Mesenchymal stem cell (in vitro differentiated cells and primary cell): ENCODE data around the gene NDST1.

Experiments
- DNase-seq: peaks from one replicate; pipeline ENCODE4 v3.0.0-alpha.2; 2013
- H2AFZ ChIP-seq: one replicate; pipeline ENCODE4 v1.6.1; 2013; ENCODE audit warnings: low read depth, mild to moderate bottlenecking, control low read depth, inconsistent platforms, low read length, moderate library complexity
- H2AK5ac ChIP-seq: 2 replicates; pipeline ENCODE4 v1.6.1; 2013; ENCODE audit warnings: low read length, moderate library complexity, mild to moderate bottlenecking, inconsistent platforms; ENCODE audit not compliant: severe bottlenecking
- H2BK120ac ChIP-seq: one replicate; pipeline ENCODE4 v1.6.1; 2013; ENCODE audit warnings: low read depth, mild to moderate bottlenecking, inconsistent platforms, low read length, moderate library complexity
- H2BK12ac ChIP-seq, 2 experiments: one replicate each; pipeline ENCODE4 v1.6.1; 2013; ENCODE audit warnings: inconsistent platforms in 2 of 2, low read length in 2 of 2, mild to moderate bottlenecking in 2 of 2, moderate library complexity in 2 of 2, control low read depth in 1 of 2
- H2BK15ac ChIP-seq: one replicate; pipeline ENCODE4 v1.6.1; 2013; ENCODE audit warnings: mild to moderate bottlenecking, low read depth, inconsistent platforms; ENCODE audit not compliant: poor library complexity, severe bottlenecking
- H2BK5ac ChIP-seq: 2 replicates; pipeline ENCODE4 v1.6.1; 2013; ENCODE audit warnings: low read depth, mild to moderate bottlenecking, low read length, control low read depth, inconsistent platforms; ENCODE audit not compliant: poor library complexity, severe bottlenecking
- H3K14ac ChIP-seq, 2 experiments: one replicate each; pipeline ENCODE4 v1.6.1; 2013; ENCODE audit warnings: inconsistent platforms in 2 of 2, low read length in 2 of 2, control low read depth in 1 of 2, mild to moderate bottlenecking in 1 of 2, moderate library complexity in 1 of 2
- H3K18ac ChIP-seq, 2 experiments: one replicate each; pipeline ENCODE4 v1.6.1; 2013; ENCODE audit warnings: inconsistent platforms in 2 of 2, low read length in 2 of 2, control low read depth in 1 of 2, low read depth in 1 of 2, mild to moderate bottlenecking in 1 of 2
- H3K23ac ChIP-seq, 2 experiments: one replicate each; pipeline ENCODE4 v1.6.1; 2013; ENCODE audit warnings: inconsistent platforms in 2 of 2, low read length in 2 of 2, mild to moderate bottlenecking in 2 of 2, moderate library complexity in 2 of 2, control low read depth in 1 of 2
- H3K27ac ChIP-seq: 2 replicates; pipeline ENCODE4 v1.5.1; 2013; ENCODE audit warnings: mild to moderate bottlenecking, moderate library complexity, low read length, control low read depth, inconsistent platforms; ENCODE audit not compliant: poor library complexity, severe bottlenecking
- H3K27me3 ChIP-seq, 2 experiments: 2 replicates each; pipeline versions ENCODE4 v1.6.1 to v1.7.0; 2013; ENCODE audit warnings: low read length in 2 of 2, mild to moderate bottlenecking in 2 of 2, moderate library complexity in 2 of 2, control low read depth in 1 of 2, inconsistent platforms in 1 of 2; ENCODE audit not compliant: control insufficient read depth in 1 of 2, insufficient read depth in 1 of 2
- H3K36me3 ChIP-seq, 2 experiments: 2 replicates each; pipeline versions ENCODE4 v1.6.1 to v1.7.0; 2013; ENCODE audit warnings: low read length in 2 of 2, control low read depth in 1 of 2, inconsistent platforms in 1 of 2, low read depth in 1 of 2, mild to moderate bottlenecking in 1 of 2; ENCODE audit not compliant: insufficient read depth in 2 of 2, control insufficient read depth in 1 of 2
- H3K4ac ChIP-seq, 2 experiments: one replicate each; pipeline ENCODE4 v1.6.1; 2013; ENCODE audit warnings: inconsistent platforms in 2 of 2, low read length in 2 of 2, mild to moderate bottlenecking in 2 of 2, moderate library complexity in 2 of 2, control low read depth in 1 of 2, low read depth in 1 of 2
- H3K4me1 ChIP-seq: 2 replicates; pipeline ENCODE4 v1.6.1; 2013; ENCODE audit warnings: low read depth, low read length, control low read depth; ENCODE audit not compliant: control insufficient read depth, insufficient read depth
- H3K4me2 ChIP-seq: 2 replicates; pipeline ENCODE4 v1.6.1; 2013; ENCODE audit warnings: low read length, mild to moderate bottlenecking, inconsistent platforms; ENCODE audit not compliant: poor library complexity, severe bottlenecking
- H3K4me3 ChIP-seq, 2 experiments: 2 replicates each; pipeline versions ENCODE4 v1.5.1 to v1.7.0; 2013; ENCODE audit warnings: low read length in 2 of 2, mild to moderate bottlenecking in 2 of 2, control low read depth in 1 of 2, low read depth in 1 of 2; ENCODE audit not compliant: insufficient read depth in 1 of 2
- H3K79me1 ChIP-seq: replicated peaks from 2 replicates; pipeline ENCODE4 v1.6.1; 2013; ENCODE audit warnings: mild to moderate bottlenecking, control low read depth, low read length, inconsistent platforms; ENCODE audit not compliant: poor library complexity, severe bottlenecking
- H3K9ac ChIP-seq: 2 replicates; pipeline ENCODE4 v1.7.0; 2013; ENCODE audit warnings: mild to moderate bottlenecking, low read length, moderate library complexity
- H3K9me3 ChIP-seq: 2 replicates; pipeline ENCODE4 v1.7.0; 2013; ENCODE audit warnings: mild to moderate bottlenecking, low read length; ENCODE audit not compliant: control insufficient read depth
- H4K8ac ChIP-seq: one replicate; pipeline ENCODE4 v1.6.1; 2013; ENCODE audit warnings: inconsistent platforms, mild to moderate bottlenecking, low read length, moderate library complexity
- H4K91ac ChIP-seq: one replicate; pipeline ENCODE4 v1.6.1; 2013; ENCODE audit warnings: mild to moderate bottlenecking, low read length, inconsistent platforms
- WGBS: methylation state at CpG from one replicate; pipeline ENCODE4 v1.1.7; 2013; ENCODE audit warnings: mixed read lengths; 5-methylcytosine and 5-hydroxymethylcytosine counted together

The NDST1 gene

DNA sequence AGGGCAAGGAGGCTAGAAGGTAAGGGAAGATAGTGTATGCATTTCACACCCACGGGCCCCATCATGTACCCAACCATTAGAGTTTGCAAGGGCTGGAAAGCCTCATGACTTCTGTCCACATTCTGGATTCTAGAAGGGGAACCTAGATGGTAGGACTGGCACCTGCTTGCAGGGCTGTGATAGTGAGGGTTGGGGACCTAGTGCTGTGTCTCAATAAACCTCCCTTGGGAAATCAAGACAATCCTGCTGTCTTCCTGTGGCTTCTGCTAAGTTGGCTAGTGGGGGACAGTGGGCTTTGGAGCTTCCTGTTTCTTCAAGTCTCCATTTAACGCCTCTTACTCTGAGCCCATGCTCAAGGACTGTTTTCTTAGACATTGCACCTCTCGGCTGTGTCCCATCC lies 88.9 kb downstream of the NDST1 start:
- H3K4me1 ChIP-seq = peaks cover 13% of the 10 kb centered on the region
- WGBS = 100% methylated on average over 2 of the region's 3 CpGs

DNA sequence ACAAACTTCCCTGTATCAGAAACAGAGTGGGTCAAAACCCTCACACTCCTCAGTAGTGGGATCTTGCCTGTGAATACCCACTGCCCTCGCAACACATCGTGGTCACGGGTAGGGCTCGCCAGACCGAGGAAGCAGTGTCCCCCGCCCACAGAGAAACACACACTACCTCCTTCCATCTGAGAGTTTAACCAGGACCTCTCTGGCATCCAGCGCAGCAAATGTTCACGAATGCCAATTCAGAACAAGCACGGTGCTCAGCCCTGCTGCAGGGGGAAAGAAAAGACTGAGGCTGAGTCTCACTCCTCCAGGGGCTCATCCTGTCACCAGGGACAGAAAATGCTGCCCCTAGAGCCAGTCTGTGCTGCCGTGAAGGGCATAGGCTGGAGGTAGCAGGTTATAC lies 90.1 kb downstream of the NDST1 start:
- H2AK5ac ChIP-seq = no peak overlapping the region
- H3K79me1 ChIP-seq = no peaks in the 10 kb centered on the region
- peak overlapping the region; percentile 15 to 69 for H2BK12ac ChIP-seq
- no peaks in the 10 kb centered on the region for H3K36me3 ChIP-seq
- no peak overlapping the region for H2AFZ ChIP-seq
- no peak overlapping the region for H3K14ac ChIP-seq
- H4K8ac ChIP-seq = no peak overlapping the region
- no peak overlapping the region for H3K9ac ChIP-seq
- H3K4me2 ChIP-seq = no peak overlapping the region
- H3K27ac ChIP-seq = no peak overlapping the region
- no peak overlapping the region for H2BK120ac ChIP-seq
- WGBS = 83% methylated on average over 10 of the region's 10 CpGs
- H3K23ac ChIP-seq = no peak overlapping the region
- H3K27me3 ChIP-seq = peaks cover 0 to 22% of the 10 kb centered on the region in 2 experiments
- no peak overlapping the region for H2BK5ac ChIP-seq
- no peak overlapping the region for H3K4ac ChIP-seq
- H3K9me3 ChIP-seq = no peaks in the 10 kb centered on the region
- no peak overlapping the region for H4K91ac ChIP-seq
- H2BK15ac ChIP-seq = no peak overlapping the region
- H3K4me1 ChIP-seq = peaks cover 13% of the 10 kb centered on the region
- no peak for DNase-seq
- peak overlapping the region in 1 of 2 experiments; percentile 53 for H3K18ac ChIP-seq
- H3K4me3 ChIP-seq = no peak overlapping the region

More for the DNA sequence above, 88.9 kb downstream of the NDST1 start:
- H2BK12ac ChIP-seq = no peak overlapping the region
- H2BK120ac ChIP-seq = no peak overlapping the region
- H3K9ac ChIP-seq = no peak overlapping the region
- no peak overlapping the region for H3K4me3 ChIP-seq
- no peaks in the 10 kb centered on the region for H3K79me1 ChIP-seq
- no peak overlapping the region for H4K8ac ChIP-seq
- H3K36me3 ChIP-seq = no peaks in the 10 kb centered on the region
- H3K23ac ChIP-seq = no peak overlapping the region
- no peak overlapping the region for H2AFZ ChIP-seq
- H3K18ac ChIP-seq = no peak overlapping the region
- H3K14ac ChIP-seq = no peak overlapping the region
- H2AK5ac ChIP-seq = no peak overlapping the region
- peaks cover 0 to 30% of the 10 kb centered on the region in 2 experiments for H3K27me3 ChIP-seq
- H3K27ac ChIP-seq = no peak overlapping the region
- H2BK5ac ChIP-seq = no peak overlapping the region
- H2BK15ac ChIP-seq = peak overlapping the region; percentile 12
- H3K9me3 ChIP-seq = no peaks in the 10 kb centered on the region
- no peak overlapping the region for H4K91ac ChIP-seq
- H3K4ac ChIP-seq = no peak overlapping the region
- H3K4me2 ChIP-seq = no peak overlapping the region
- DNase-seq = no peak

DNA sequence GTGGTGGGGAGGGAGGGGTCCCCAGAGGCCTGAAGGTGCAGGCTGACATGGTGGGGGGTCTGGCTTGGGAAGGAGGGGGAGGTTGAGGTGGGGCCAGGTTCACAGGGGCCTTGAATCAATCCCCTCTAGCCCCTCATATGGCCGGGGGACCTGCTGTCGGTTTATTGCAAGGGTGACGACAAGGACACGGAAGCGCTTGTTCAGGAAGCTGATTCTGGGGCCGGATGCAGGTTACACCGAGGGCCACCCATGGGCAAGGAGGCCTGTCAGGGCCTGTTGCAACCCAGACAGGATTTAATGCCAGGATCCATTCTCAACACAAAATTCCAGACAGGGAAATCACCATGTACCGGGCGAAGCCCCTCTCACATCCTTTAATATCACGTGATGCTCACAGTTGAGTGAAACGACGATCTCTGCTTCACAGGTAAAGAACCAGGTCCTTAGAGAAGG lies 90.9 kb downstream of the NDST1 start:
- no peak overlapping the region for H3K23ac ChIP-seq
- H3K27ac ChIP-seq = no peak overlapping the region
- H3K4me3 ChIP-seq = no peak overlapping the region
- H3K27me3 ChIP-seq = peaks cover 0 to 29% of the 10 kb centered on the region in 2 experiments
- H3K14ac ChIP-seq = no peak overlapping the region
- H3K9me3 ChIP-seq = no peaks in the 10 kb centered on the region
- no peak overlapping the region for H2BK12ac ChIP-seq
- H2BK5ac ChIP-seq = no peak overlapping the region
- H3K18ac ChIP-seq = no peak overlapping the region
- WGBS = 94% methylated on average over 12 of the region's 12 CpGs
- H3K4me2 ChIP-seq = no peak overlapping the region
- no peaks in the 10 kb centered on the region for H3K79me1 ChIP-seq
- no peak overlapping the region for H2AFZ ChIP-seq
- H3K4me1 ChIP-seq = peaks cover 13% of the 10 kb centered on the region
- no peak overlapping the region for H2BK120ac ChIP-seq
- H4K91ac ChIP-seq = peak overlapping the region; percentile 11
- no peak for DNase-seq
- no peak overlapping the region for H4K8ac ChIP-seq
- no peak overlapping the region for H3K9ac ChIP-seq
- H2AK5ac ChIP-seq = peak overlapping the region; percentile 1
- H3K36me3 ChIP-seq = no peaks in the 10 kb centered on the region
- H2BK15ac ChIP-seq = no peak overlapping the region
- no peak overlapping the region for H3K4ac ChIP-seq

DNA sequence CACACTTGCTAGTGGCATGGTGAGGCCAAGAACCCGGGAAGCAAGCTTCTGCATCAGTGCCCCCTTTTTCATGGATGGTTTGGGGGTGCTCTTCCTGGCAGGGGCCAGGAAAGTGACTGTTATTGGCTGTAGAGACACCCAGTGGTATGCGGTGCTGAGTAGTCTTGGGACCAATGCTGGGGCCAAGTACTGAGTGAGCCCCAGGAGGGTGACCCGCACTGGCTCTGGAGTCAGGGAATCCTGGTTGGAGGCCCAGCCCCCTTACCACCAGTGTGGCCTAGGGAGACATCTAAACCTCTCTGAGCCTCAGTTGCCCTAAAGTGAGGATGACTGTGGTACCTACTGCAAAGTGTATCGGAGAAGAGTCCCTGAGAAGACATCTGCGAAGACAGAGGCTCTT lies 91.3 kb downstream of the NDST1 start:
- H2BK5ac ChIP-seq = no peak overlapping the region
- DNase-seq = no peak
- no peak overlapping the region for H3K9ac ChIP-seq
- no peaks in the 10 kb centered on the region for H3K36me3 ChIP-seq
- no peak overlapping the region for H3K23ac ChIP-seq
- H3K4me3 ChIP-seq = no peak overlapping the region
- H2BK12ac ChIP-seq = no peak overlapping the region
- H3K79me1 ChIP-seq = no peaks in the 10 kb centered on the region
- no peaks in the 10 kb centered on the region for H3K9me3 ChIP-seq
- H2BK120ac ChIP-seq = no peak overlapping the region
- no peak overlapping the region for H3K4me2 ChIP-seq
- H2AFZ ChIP-seq = no peak overlapping the region
- no peak overlapping the region for H3K4ac ChIP-seq
- H2AK5ac ChIP-seq = peak overlapping the region; percentile 1
- no peak overlapping the region for H3K18ac ChIP-seq
- no peak overlapping the region for H4K8ac ChIP-seq
- H3K4me1 ChIP-seq = peaks cover 13% of the 10 kb centered on the region
- no peak overlapping the region for H3K27ac ChIP-seq
- peaks cover 0 to 30% of the 10 kb centered on the region in 2 experiments for H3K27me3 ChIP-seq
- no peak overlapping the region for H2BK15ac ChIP-seq
- no peak overlapping the region for H4K91ac ChIP-seq
- H3K14ac ChIP-seq = no peak overlapping the region
- 89% methylated on average over 5 of the region's 5 CpGs for WGBS
